ENCODE measurements around the gene TNFAIP2. TPM values are rescaled to one million over a fixed set of nuclear protein-coding genes. Genes with fewer than 3 reads are reported as not detected.

The TNFAIP2 gene
- total RNA-seq, 2 donors from 2014 or later, result 24.5 to 32.2 TPM

GRCh38 chr14:103123634-103124500 lies 606 bp downstream of the TNFAIP2 start:
- Histone ChIP-seq H3K36me3 (no peaks in the 10 kb centered on the region), H3K9me3 (no peaks in the 10 kb centered on the region), H3K4me1 (peaks cover 0 to 87% of the 10 kb centered on the region in 2 donors), H3K27me3 (no peaks in the 10 kb centered on the region), H3K4me3 (peak overlapping the region; percentile 70 to 84), H3K27ac (peak overlapping the region; percentile 92 to 94)
- peak; percentile 72 for DNase-seq (ENCODE audit: low spot score)
- TF ChIP-seq CTCF (IDR thresholded peaks at IDR 0.05), result peak in 1 of 2 donors; percentile 69

- no peak for DNase-seq (ENCODE audit: low spot score)
- H3K36me3 ChIP-seq, result no peaks in the 10 kb centered on the region
- no peaks in the 10 kb centered on the region for H3K27me3 ChIP-seq
- H3K4me1 ChIP-seq, result peaks cover 0 to 90% of the 10 kb centered on the region in 2 donors
- no peak for TF ChIP-seq CTCF (IDR thresholded peaks at IDR 0.05)
- H3K27ac ChIP-seq, result peak overlapping the region; percentile 92 to 94
- peak overlapping the region in 1 of 2 donors; percentile 84 for H3K4me3 ChIP-seq
- H3K9me3 ChIP-seq, result no peaks in the 10 kb centered on the region
Measured at GRCh38 chr14:103124501-103125001, 1.3 kb downstream of the TNFAIP2 start.

GRCh38 chr14:103125098-103126070 lies 2.1 kb downstream of the TNFAIP2 start:
- Histone ChIP-seq H3K4me1 (peaks cover 0 to 93% of the 10 kb centered on the region in 2 donors), H3K9me3 (no peaks in the 10 kb centered on the region), H3K36me3 (peaks cover 3% of the 10 kb centered on the region), H3K4me3 (peak overlapping the region in 1 of 2 donors; percentile 84), H3K27me3 (no peaks in the 10 kb centered on the region), H3K27ac (peak overlapping the region in 1 of 2 donors; percentile 92)
- DNase-seq (ENCODE audit: low spot score), result no peak
- no peak for TF ChIP-seq CTCF (IDR thresholded peaks at IDR 0.05)

GRCh38 chr14:103126088-103126872 lies 3.0 kb downstream of the TNFAIP2 start:
- no peak overlapping the region for H3K27ac ChIP-seq
- no peak for DNase-seq (ENCODE audit: low spot score)
- no peaks in the 10 kb centered on the region for H3K27me3 ChIP-seq
- H3K4me3 ChIP-seq, result peak overlapping the region; percentile 10 to 35
- no peak for TF ChIP-seq CTCF (IDR thresholded peaks at IDR 0.05)
- peaks cover 0 to 93% of the 10 kb centered on the region in 2 donors for H3K4me1 ChIP-seq
- peaks cover 7% of the 10 kb centered on the region for H3K36me3 ChIP-seq
- H3K9me3 ChIP-seq, result no peaks in the 10 kb centered on the region

GRCh38 chr14:103126873-103127304 lies 3.6 kb downstream of the TNFAIP2 start:
- Histone ChIP-seq H3K36me3 (peaks cover 7% of the 10 kb centered on the region), H3K4me1 (peaks cover 0 to 87% of the 10 kb centered on the region in 2 donors), H3K9me3 (no peaks in the 10 kb centered on the region), H3K4me3 (peak overlapping the region; percentile 10 to 35), H3K27me3 (no peaks in the 10 kb centered on the region), H3K27ac (no peak overlapping the region)
- no peak for DNase-seq (ENCODE audit: low spot score)
- TF ChIP-seq CTCF (IDR thresholded peaks at IDR 0.05), result peak in 1 of 2 donors; percentile 18

Measured in right atrium auricular region (tissue), 2 donors.